Lung microvascular endothelial cell (primary cell): ENCODE results near the gene TIMD4. TPM values are rescaled to one million over a fixed set of nuclear protein-coding genes. Genes with fewer than 3 reads are reported as not detected.

ENCODE experiments used
- total RNA-seq: library from RNA; depleted of rRNA; stranded (reverse); fragments of >200 nt; gene quantifications from 2 replicates; pipeline ENCODE4 v1.2.1, GENCODE V29; 2014

Gene TIMD4
- total RNA-seq, 1 donor from 2014 or later, result not detected

Other genes with a start within 250 kb of the TIMD4 start
- gene PPP1R2B, start 112.9 kb downstream of the TIMD4 start, total RNA-seq, result 0.22 and 0.40 TPM in 2 replicates
- not detected in 2 replicates for gene HAVCR1, start 95.9 kb upstream of the TIMD4 start, total RNA-seq
- under 0.01 TPM in 1 of 2 replicates, not detected in the other for gene HAVCR2, start 145.8 kb upstream of the TIMD4 start, total RNA-seq
- gene MED7, start 179.6 kb upstream of the TIMD4 start, total RNA-seq, result 5.0 and 6.3 TPM in 2 replicates
- gene GARIN3, start 203.0 kb upstream of the TIMD4 start, total RNA-seq, result not detected in 2 replicates
- not detected in 2 replicates for gene ITK, start 217.6 kb upstream of the TIMD4 start, total RNA-seq